ENCODE results near the gene SRC.

GRCh38 chr20:37378420-37378784, 32.5 kb downstream of the SRC start:
- TF ChIP-seq CTCF (IDR thresholded peaks at IDR 0.05), result no peak
- no peak for TF ChIP-seq POLR2A (IDR thresholded peaks at IDR 0.05)

Measured in tibial nerve (tissue), 3 donors.